MCF 10A (cell line): ENCODE data around the gene ABLIM2. TPM values are rescaled to one million over a fixed set of nuclear protein-coding genes. Genes with fewer than 3 reads are reported as not detected.

Experiments
- BruUV-seq: library from RNA; stranded (reverse); fragments of 400-500 nt; replicated peaks from 2 replicates; lab custom pipeline; 2021; lab: Mats Ljungman, UMichigan
- CTCF ChIA-PET: fragments of 300-600 bp; sonication (Branson Sonifier 250); formaldehyde crosslinking; extraction: SDS; loops from one replicate; lab custom pipeline; 2021; ENCODE audit warnings: antibody characterized with exemption, inconsistent platforms; lab: Yijun Ruan, JAX
- POLR2A ChIA-PET: fragments of 300-600, 350-650 bp; sonication (Branson Sonifier 250); formaldehyde crosslinking; extraction: SDS; loops from one replicate; lab custom pipeline; 2020; ENCODE audit warnings: antibody characterized with exemption, inconsistent platforms; lab: Yijun Ruan, JAX
- DNase-seq: peaks from one replicate; pipeline ENCODE4 v3.0.0-alpha.2; 2018; ENCODE audit not compliant: unreplicated experiment
- H3K27ac Mint-ChIP-seq: one replicate; pipeline ENCODE4 v1.8.0; 2022; ENCODE audit warnings: mild to moderate bottlenecking, low read depth, mixed read lengths; ENCODE audit not compliant: unreplicated experiment
- H3K27me3 Mint-ChIP-seq: one replicate; pipeline ENCODE4 v1.8.0; 2022; ENCODE audit warnings: mixed read lengths; ENCODE audit not compliant: insufficient read depth, unreplicated experiment
- H3K36me3 Mint-ChIP-seq: one replicate; pipeline ENCODE4 v1.8.0; 2022; ENCODE audit warnings: mild to moderate bottlenecking, moderate library complexity, mixed read lengths; ENCODE audit not compliant: insufficient read depth, unreplicated experiment
- H3K4me1 Mint-ChIP-seq: one replicate; pipeline ENCODE4 v1.8.0; 2022; ENCODE audit warnings: mixed read lengths; ENCODE audit not compliant: insufficient read depth, unreplicated experiment
- H3K4me3 Mint-ChIP-seq: one replicate; pipeline ENCODE4 v1.8.0; 2022; ENCODE audit warnings: mild to moderate bottlenecking, moderate library complexity, mixed read lengths; ENCODE audit not compliant: unreplicated experiment
- H3K9me3 Mint-ChIP-seq: one replicate; pipeline ENCODE4 v1.8.0; 2022; ENCODE audit warnings: mixed read lengths; ENCODE audit not compliant: unreplicated experiment
- intact Hi-C: fragments of 100-400 bp; cut with micrococcal nuclease; formaldehyde crosslinking; loops from 2 replicates; pipeline ENCODE4 v1.14.1; 2022
- total RNA-seq: library from RNA; stranded (reverse); gene quantifications from 2 replicates; pipeline ENCODE4 v1.2.3, GENCODE V29; 2022
- TF ChIP-seq, protein P1 (sequence below): fragments of 200-600 bp; IDR thresholded peaks from one replicate; pipeline ENCODE4 v1.8.0; 2022; ENCODE audit warnings: antibody characterized with exemption, mild to moderate bottlenecking; ENCODE audit not compliant: unreplicated experiment

ABLIM2 gene
- total RNA-seq, 1 experiment from 2014 or later = 5.3 TPM

DNA sequence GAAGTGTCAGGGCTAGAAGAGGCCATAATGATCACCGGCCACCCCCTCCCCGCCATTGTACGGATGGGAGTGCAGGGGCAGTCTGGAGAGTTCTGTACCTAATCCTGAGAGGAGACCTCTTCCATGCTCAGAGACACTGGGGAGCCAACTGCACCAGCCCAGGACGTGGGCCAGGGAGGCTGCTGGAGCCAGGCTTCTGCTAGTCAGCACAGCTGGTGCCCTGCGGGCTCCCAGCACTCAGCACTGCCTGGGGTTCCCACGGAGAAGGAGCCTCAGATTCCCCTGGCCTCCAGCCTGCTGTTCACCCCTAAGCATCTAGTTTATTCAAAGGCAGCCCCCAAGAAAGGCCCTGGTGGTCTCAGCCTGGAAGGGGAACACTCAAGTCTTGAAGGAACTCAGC, 28.8 kb downstream of the ABLIM2 start:
- TF ChIP-seq, protein P1, sequence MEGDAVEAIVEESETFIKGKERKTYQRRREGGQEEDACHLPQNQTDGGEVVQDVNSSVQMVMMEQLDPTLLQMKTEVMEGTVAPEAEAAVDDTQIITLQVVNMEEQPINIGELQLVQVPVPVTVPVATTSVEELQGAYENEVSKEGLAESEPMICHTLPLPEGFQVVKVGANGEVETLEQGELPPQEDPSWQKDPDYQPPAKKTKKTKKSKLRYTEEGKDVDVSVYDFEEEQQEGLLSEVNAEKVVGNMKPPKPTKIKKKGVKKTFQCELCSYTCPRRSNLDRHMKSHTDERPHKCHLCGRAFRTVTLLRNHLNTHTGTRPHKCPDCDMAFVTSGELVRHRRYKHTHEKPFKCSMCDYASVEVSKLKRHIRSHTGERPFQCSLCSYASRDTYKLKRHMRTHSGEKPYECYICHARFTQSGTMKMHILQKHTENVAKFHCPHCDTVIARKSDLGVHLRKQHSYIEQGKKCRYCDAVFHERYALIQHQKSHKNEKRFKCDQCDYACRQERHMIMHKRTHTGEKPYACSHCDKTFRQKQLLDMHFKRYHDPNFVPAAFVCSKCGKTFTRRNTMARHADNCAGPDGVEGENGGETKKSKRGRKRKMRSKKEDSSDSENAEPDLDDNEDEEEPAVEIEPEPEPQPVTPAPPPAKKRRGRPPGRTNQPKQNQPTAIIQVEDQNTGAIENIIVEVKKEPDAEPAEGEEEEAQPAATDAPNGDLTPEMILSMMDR = no peak
- no peaks in the 10 kb centered on the region for H3K4me1 Mint-ChIP-seq
- BruUV-seq = no TSS peak
- no peak overlapping the region for H3K4me3 Mint-ChIP-seq
- intact Hi-C loops = no loop called here
- DNase-seq = no peak
- H3K27me3 Mint-ChIP-seq = peaks cover 16% of the 10 kb centered on the region
- no peak overlapping the region for H3K27ac Mint-ChIP-seq
- no peaks in the 10 kb centered on the region for H3K9me3 Mint-ChIP-seq
- ChIA-PET POLR2A (no interaction called here), CTCF (no interaction called here)
- H3K36me3 Mint-ChIP-seq = peaks cover 24% of the 10 kb centered on the region

DNA sequence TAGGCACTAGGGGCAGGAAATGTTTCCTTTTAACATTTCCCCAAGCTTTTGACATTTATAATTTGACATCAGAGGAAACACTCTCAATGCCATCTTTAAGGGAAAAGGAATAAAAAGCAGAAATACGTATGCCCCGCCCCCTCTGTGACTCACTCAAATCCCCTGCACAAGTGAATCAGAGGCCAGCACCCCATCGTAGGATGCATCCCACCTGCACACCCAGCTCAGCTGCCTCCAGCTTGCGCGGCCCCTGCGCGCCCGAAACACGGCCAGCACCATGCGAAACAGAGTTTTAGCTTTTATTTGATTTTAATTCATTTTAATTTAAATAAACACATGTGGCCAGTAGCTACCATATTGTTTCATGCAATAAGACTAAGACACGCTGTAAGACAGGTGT, 29.5 kb downstream of the ABLIM2 start:
- Mint-ChIP-seq H3K27me3 (peaks cover 16% of the 10 kb centered on the region), H3K27ac (no peak overlapping the region), H3K36me3 (peaks cover 25% of the 10 kb centered on the region), H3K4me1 (no peaks in the 10 kb centered on the region), H3K9me3 (no peaks in the 10 kb centered on the region), H3K4me3 (no peak overlapping the region)
- TF ChIP-seq, protein P1 = no peak
- BruUV-seq = no TSS peak
- CTCF ChIA-PET = interaction anchor here (0.7 kb wide), 1 partner anchor 74 kb away, joined by 3 read pairs; no protein-coding TSS in a partner anchor
- no peak for DNase-seq
- POLR2A ChIA-PET = no interaction called here
- intact Hi-C loops = no loop called here

DNA sequence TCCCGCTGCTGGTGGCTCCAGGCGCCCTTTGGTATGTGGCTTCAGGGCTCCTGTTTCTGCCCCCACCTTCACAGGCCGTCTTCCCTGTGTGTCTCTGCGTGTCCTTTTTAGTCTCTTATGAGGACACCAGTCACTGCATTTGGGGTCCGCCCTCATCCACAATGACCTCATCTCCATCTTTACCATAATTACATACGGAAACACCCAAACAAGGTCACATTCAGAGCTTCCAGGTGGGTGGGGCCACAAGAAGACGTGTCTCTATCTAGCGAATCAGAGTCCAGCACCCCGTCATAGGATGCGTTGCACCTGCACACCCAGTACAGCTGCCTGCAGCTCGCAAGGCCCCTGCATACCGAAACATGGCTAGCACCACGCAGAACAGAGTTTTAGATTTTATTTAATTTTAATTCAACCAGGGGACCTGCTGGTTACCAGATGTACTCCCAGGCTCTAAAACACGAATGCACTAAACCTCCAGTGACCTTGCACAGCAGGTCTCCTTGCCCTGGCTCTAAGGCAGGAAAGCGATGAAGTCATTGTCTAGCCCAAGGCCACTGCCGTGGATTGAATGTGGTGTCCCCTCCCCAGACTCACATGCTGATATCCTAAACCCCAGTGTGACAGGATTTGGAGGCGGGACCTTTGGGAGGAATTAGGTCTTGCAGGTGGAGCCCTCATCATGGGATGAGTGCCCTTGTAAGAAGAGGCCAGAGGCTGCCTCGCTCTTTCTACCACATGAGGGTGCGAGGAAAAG, 30.3 kb downstream of the ABLIM2 start:
- peaks cover 22% of the 10 kb centered on the region for H3K36me3 Mint-ChIP-seq
- H3K4me3 Mint-ChIP-seq = no peak overlapping the region
- H3K27me3 Mint-ChIP-seq = peaks cover 12% of the 10 kb centered on the region
- POLR2A ChIA-PET = no interaction called here
- CTCF ChIA-PET = no interaction called here
- DNase-seq = no peak
- no peaks in the 10 kb centered on the region for H3K9me3 Mint-ChIP-seq
- H3K4me1 Mint-ChIP-seq = no peaks in the 10 kb centered on the region
- BruUV-seq = no TSS peak
- intact Hi-C loops = no loop called here
- no peak overlapping the region for H3K27ac Mint-ChIP-seq
- TF ChIP-seq, protein P1 = no peak

DNA sequence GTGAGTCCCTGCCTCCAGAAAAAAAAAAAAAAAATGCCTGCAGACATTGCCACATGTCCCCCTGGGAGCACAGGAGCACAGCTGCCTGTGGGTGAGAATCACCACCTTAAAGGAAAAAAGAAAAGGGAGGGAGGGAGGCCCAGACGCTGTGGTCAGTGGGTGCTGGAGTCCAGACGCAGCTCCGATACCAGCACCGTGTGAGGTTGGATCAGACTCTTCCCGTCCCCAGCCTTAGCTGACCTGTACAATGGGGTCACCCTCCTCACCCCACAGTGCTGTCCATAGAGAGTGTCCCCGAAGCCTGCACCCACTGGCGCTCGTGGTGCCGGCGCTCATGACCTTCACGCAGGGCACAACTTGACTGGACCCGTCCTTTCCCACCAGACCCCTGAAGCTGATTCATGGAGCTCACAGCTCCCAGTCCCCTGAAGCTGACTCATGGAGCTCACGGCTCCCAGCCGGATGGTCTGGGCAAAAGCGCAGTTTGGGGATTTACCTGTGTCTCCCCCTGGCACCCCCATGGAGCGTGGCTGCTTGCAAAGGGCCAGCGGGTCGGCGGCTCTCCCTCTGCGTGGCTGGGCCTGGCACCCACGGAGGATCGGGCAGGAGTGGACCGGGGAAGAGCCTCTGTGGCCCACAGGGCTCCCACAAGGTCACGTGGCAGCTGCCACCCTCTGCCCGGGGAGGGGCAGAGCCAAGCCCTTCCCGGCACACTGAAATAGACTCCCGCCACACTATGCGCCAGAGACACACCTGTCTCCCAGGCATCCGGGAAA, 31.4 kb downstream of the ABLIM2 start:
- no peaks in the 10 kb centered on the region for H3K4me1 Mint-ChIP-seq
- no peaks in the 10 kb centered on the region for H3K9me3 Mint-ChIP-seq
- no peak for DNase-seq
- TF ChIP-seq, protein P1 = no peak
- intact Hi-C loops = no loop called here
- no peak overlapping the region for H3K27ac Mint-ChIP-seq
- POLR2A ChIA-PET = no interaction called here
- no TSS peak for BruUV-seq
- CTCF ChIA-PET = interaction anchor here (0.7 kb wide), 1 partner anchor 320 kb away, joined by 3 read pairs; no protein-coding TSS in a partner anchor
- no peak overlapping the region for H3K4me3 Mint-ChIP-seq
- peaks cover 18% of the 10 kb centered on the region for H3K36me3 Mint-ChIP-seq
- H3K27me3 Mint-ChIP-seq = peaks cover 13% of the 10 kb centered on the region
